Stimulated activated CD8-positive, alpha-beta memory T cell treated with anti-CD3 and anti-CD28 coated beads, Interleukin-7, amount 100 ng/mL, for 48 hours (primary cell): ENCODE data around the gene RASSF4.

ENCODE experiments used
- DNase-seq, 2 donors: peaks; one replicate each; pipeline ENCODE4 v3.0.0-alpha.2; 2020; ENCODE audit warnings: low read depth in 1 of 2; ENCODE audit errors: extremely low read depth in 1 of 2

RASSF4 gene, protein sequence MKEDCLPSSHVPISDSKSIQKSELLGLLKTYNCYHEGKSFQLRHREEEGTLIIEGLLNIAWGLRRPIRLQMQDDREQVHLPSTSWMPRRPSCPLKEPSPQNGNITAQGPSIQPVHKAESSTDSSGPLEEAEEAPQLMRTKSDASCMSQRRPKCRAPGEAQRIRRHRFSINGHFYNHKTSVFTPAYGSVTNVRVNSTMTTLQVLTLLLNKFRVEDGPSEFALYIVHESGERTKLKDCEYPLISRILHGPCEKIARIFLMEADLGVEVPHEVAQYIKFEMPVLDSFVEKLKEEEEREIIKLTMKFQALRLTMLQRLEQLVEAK

DNA sequence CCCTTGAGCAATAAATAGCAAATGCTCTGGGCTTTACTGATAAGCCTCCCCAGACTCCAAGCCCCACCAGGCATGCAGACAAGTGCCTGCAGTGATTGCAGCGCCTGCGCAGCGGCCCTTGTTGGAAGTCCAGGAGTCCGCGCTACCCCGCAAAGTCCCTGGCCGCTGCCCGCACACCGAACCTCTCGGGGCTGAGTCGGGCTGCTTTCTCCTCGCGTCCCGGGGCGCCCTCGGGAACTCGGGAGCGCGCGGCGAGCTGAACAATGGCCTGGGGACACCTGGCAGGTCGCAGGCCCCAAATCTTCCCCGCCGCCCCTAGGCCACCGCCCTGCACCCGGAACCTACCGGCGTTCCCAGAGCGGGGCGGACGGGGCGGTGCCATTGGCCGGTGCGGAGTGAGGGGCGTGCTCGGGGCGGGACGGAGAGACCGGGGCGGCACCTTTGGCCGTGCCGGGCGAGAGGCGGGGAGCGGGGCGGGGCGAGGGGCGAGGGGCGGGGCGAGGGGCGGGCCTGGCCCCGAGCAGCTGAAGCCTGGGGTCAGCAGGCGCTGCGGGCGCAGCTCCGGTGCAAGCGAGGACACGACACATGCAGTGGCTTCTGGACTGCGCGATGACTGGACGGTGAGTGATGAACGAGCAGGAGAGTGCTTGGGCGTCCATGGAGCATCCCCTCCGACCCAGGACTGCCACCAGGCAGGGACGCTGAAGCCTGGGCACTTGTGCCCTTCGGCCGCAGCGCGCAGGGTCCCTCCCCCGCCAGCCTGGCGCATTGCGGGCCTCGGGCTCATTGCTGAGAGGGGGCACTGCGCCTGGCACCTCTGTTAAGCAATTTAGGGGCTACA, at the start of gene RASSF4:
Gene RASSF4 (plus strand): TSS at position 556 of the 841 bp plus-strand sequence. CDS start 10,401 bp downstream, outside the sequence.
- peak; percentile 79 to 87 for DNase-seq

DNA sequence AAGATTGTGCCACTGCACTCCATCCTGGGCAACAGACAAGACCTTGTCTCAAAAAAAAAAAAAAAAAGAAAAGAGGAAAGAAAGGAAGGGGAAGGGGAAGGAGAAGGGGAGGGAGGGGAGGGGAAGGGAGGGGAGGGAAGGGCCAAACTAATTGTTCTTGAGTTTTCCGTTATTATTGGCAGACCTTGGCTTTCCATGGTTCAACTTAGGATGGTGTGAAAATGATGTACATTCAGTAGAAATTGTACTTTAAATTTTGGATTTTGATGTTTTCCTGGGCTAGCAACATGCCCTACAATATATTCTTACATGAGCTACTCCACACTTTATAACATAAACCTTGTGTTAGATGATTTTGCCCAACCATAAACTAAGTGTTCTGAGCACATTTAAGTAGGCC, 49.7 kb upstream of the RASSF4 start:
- DNase-seq = no peak

DNA sequence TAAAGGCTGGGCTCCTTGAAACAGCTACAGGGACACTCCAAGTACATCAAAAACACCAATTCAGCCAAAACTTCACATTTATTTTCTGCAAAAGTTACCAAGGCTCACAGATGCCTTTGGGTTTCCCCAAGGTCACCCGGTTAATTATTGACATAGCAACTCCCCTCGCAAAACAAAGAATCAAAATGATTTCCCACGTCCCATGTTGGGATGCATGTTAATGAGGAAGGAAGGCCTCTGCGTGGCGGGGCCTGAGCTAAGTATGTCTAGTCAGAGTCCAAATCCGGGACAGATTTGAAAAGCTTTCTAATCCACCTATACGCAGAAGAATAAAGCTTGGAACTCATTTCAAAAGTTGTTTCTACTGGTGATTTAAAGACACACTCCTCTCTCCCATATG, 49.0 kb upstream of the RASSF4 start:
- no peak for DNase-seq

DNA sequence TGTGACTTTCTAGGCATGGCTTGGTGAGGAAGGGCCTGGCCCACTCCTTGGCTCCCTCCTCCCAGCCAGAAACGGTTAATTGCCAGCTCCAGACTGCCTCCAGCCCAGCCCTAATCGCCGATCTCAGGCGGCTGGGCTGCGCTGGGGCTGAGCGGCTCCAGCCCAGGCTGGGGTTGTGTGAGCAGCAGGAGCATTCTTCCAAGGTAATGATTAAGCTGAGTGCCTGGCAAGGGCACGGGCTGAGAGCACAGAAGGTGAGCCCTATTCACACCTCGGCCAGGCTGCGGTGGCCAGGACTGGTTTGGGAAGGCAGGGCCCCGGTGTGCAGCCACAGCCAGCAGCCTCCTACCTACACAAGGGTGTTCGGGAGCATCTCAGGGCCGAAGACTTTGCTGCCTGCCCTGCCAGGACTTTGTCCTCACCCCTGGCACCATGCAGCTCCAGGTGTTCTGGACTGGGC, 48.5 kb upstream of the RASSF4 start, which contains the start of gene TMEM72:
Gene TMEM72 (plus strand): TSS at position 257 of the 460 bp plus-strand sequence. CDS start 176 bp downstream, at position 433.
- no peak for DNase-seq

DNA sequence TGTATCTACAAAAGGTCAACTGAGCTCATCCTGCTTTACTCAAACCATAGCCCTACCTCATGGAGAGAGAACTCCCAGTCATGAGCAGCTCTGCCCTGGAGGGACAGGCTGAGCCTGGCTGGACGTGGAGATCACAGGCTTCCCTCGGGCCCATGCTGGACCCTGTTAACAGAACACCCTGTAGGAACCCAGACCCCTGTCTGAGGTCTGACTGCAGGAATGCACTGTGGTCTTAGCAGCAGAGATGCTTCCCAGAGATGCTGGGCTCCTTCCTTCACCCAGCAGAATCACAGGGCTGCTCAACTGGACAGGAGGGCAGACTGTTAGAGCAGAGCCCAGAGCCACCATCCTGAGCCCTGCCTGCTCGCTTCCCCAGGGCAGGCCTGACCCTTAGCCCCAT, 47.7 kb upstream of the RASSF4 start:
- DNase-seq = no peak

DNA sequence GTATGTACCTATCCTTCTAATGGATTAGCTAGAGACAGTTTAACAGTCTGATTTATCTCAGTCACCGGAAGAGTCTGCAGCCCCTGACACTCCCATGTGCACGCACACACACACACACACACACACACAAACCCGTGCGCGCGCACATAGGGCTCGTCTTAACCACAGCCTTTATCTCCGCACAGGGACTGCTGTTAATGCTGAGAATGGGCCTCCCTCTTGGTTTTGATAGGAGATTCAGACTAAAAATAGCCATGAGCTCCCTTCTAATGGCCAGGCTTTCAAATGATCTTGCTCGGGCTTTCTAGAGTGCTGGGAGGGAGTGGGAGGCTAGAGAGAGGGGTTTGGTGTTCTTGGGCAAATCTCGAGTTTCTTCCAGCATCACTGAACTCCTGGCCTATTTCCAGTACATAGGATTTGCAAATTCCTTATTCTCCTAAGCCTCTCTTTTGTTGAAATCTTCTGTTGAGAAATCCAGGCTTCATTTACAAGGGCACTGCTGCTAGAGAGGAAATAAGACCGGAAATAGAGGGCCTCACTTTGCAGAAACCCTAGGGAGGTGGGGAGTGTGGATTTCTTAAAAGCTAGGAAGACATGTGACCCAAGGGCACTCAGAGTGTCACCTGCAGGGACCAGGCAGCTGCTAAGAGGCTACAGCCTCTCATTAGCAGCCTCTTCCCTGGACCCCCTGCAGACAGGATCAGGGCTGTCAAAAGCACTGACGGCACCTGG, 46.1 kb upstream of the RASSF4 start:
- DNase-seq = no peak

DNA sequence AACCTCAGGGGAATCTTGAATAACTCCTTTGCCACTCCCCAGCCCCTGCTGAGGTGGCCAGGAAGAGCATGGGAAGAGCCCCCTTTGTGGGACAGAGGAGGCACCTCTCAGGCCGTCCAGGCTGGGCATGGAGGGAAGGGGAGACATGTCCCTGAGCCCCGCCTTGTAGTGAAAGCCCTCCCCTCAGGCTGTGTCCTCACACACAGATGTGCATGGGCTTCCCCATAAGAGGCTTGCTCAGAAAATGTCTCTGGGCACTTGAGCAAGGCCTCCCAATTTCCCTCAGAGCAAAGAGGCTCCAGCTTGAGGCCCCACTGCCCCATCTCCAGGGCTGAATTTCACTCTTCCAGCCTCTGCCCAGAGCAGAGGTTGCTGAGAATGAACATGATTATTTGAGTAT, 44.7 kb upstream of the RASSF4 start:
- DNase-seq = no peak

DNA sequence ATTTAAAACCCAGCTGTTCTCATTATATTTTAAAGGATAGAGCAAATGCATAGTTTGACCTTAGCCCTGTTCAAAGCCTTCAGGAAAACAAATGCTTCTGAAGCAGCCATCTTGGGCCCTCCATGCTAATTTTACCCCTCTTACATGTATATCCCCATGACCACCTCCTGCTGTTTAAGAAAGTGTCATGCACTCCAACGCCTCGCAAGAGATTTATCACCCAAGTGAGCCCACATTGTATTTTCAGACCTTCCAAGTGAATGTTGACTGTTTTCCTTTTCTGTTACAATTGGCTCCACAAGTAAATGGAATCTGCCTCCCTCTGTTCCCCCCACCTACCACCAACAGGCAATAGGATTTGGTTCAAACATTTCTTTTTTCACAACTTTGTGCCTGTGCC, 43.2 kb upstream of the RASSF4 start:
- no peak for DNase-seq

DNA sequence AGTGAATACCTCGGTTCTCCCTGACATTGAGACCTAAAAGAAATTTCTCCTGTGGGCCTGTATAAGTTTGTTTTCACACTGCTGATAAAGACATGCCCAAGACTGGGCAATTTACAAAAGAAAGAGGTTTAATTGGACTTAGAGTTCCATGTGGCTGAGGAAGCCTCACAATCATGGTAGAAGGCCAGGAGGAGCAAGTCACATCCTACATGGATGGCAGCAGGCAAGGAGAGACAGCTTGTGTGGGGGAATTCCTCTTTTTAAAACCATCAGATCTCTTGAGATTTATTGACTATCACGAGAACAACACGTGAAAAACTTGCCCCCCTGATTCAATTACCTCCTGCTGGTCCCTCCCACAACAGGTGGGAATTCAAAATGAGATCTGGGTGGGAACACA, 41.8 kb upstream of the RASSF4 start:
- DNase-seq = no peak

DNA sequence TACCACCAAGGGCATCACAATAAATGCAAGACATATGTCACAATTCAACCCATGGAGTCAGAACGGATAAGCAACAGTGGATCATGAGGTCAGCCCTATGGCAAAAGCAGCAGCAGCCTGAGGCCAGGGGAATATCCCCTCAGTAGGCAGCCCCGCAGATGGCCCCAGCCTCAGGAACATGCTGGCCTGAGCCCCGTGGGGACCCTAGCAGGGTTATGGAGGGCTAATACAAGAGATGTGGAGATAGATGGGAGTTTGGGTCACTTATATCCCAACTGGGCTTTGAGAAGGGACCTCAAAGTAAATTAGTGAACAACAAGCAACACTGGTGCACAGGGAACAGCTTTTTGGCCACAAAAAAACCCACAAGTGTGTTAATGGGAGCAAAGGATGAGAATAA, 39.4 kb upstream of the RASSF4 start:
- DNase-seq = no peak

DNA sequence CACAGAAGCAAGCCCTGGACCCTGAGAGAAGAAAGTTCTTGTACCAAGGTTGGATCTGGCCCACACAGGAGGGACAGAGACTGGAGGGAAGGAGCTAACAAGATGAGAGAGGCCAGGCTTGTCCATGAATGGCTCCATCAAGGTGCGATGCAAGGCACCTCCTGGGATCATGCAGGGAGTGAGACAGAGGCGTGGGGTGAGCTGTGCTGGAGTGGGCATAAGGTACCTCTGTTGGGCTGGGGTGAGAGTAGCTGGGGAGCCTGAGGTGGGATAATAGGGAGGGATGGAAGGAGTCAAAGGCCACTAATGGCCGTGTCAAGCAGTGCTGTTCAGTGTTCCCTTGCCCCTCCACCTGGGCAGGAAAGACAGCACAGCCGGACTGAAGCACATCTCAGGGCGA, 38.5 kb upstream of the RASSF4 start:
- DNase-seq = no peak

DNA sequence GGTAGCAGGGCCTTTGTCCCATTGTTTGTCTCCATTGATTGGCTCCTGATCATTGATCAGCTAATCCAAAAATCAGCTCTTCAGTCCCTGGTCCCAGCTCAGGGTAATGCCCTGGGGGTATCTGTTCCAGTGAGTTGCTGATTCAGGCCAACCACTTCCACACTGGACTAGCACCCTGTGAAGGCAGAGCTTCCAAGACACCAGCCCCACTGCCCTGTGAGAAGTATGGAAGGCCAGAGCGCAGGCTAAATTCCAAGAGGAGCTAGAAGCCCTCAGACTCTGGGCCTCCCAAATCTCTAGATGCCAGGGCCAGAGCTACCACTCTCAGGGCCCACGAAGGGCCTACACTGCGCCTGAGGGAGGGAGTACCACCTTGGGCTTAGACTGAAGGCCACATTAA, 38.1 kb upstream of the RASSF4 start:
- DNase-seq = no peak

DNA sequence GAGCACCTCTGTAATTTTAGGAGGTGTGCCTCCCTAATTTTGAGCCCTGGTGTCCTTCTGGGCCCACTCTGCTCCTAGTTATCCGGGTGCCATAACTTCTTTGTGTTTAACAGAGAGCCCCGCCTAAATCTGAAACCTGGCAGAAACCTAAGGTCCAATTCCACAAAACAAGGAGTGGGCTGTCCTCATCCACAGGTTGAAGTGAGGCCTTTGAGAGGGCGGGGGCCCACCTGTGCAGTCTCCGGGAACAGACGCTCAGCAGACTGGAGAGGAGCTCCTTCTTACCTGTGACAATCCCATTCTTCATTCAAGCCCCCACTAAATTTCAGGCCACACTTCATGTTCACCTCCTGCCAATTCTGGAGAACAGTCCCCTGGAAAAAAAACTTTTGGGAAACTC, 37.6 kb upstream of the RASSF4 start:
- DNase-seq = no peak

DNA sequence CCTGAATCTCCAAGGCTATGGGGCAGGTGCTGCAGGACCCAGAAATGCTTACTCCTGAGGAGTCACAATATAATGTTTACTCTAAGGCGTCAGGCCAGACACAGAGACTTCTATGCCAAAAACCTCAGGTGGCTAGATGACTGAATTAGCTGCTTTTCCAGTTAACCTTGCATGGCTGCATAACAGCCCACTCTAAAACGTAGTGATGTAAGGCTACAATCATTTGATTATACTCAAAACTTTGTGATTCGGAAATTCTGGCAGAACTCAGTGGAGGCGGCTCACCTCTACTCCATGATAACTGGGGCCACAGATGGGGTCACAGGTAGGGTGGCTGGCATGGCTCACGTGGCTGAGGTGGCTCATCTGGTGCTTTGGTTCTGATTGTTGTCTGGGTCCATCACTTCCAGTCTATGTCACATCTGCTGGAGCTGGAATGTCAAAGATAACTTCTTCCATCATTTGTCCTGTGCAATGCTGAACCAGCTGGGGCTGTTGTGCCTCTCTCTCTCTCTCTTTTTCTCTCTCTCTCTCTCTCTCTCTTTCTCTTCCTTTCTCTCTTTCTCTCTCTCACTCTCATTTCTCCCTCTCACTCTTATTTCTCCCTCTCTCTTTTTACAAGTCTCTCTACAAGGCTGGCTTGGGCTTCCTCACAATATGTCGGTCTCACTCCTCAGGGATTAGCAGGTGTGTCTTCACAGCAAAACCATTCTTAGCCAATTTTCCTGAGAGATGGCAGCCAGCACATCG, 36.6 kb upstream of the RASSF4 start:
- DNase-seq = no peak

DNA sequence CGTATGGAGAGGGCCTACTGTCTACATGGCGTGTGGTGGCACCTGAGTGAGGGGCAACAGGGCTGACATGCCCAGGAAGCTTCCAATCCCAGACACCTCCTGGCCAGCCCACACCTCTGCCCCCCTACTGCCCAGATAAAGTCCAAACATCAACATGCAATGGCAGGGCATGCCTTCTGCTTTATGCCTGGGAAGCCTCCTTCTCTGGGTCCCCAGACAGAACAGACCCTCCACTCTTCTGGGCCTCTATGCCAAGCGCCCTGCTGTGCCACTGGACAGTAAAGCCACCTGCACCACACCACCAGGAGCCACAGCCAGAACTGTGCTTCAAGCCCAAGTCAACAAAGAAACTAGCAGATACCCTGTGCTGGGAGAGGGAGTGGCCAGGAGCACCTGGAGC, 36.0 kb upstream of the RASSF4 start:
- no peak for DNase-seq

DNA sequence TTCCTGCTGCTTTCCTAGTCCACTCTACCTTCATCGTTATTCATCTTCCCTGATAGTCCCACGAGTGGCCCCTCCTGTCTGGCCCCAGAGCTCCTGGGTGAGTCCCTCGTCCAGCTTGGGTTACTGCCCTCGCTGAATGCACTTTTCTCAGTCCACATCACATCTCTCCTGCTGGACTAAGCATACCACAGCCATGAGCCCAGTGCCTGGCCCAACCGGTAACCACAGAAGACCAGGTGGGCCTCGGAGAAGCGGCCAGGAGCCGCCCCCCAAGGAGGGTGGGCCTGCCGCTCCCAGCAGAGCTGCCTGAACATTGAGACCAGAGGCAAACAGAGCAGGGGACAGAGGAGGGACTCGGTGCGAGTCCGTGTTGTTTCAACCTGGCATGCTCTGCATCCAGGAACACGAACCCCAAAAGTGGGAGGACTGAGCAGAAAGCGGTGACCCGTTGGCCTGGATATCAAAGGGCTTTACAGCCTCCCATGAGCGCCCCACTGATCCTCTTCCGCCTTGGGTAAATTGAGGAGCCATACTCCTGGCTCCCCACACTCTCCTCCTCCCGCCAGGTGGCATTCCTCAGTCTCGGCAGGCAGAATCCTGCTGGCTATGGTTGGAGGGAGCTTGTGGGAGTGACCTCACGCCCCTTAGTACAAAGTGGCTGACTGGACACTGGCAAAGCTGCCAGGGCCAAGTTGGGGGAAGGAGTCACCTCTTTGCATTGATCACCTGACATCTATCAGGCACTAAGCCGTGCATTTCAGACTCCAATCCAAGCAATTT, 35.2 kb upstream of the RASSF4 start:
- no peak for DNase-seq

DNA sequence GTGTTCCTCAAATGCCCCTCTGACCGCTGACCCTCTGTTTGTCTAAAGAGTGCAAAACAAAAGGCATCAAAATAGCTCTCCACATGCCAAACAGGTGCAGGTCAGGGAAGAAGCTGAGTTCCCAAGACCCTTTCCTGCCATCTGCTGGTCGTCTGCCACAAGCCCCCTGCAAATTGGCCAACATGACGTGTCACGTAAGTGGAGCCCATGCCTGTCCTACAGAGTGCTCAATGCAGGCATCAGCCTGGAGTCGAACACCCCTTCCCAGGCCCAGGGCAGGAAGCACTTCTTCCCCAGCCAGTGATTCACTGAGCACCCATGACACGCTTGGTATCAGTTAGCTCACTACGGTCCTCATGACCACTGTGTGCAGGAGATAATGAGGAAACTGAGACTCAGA, 34.4 kb upstream of the RASSF4 start:
- DNase-seq = no peak

DNA sequence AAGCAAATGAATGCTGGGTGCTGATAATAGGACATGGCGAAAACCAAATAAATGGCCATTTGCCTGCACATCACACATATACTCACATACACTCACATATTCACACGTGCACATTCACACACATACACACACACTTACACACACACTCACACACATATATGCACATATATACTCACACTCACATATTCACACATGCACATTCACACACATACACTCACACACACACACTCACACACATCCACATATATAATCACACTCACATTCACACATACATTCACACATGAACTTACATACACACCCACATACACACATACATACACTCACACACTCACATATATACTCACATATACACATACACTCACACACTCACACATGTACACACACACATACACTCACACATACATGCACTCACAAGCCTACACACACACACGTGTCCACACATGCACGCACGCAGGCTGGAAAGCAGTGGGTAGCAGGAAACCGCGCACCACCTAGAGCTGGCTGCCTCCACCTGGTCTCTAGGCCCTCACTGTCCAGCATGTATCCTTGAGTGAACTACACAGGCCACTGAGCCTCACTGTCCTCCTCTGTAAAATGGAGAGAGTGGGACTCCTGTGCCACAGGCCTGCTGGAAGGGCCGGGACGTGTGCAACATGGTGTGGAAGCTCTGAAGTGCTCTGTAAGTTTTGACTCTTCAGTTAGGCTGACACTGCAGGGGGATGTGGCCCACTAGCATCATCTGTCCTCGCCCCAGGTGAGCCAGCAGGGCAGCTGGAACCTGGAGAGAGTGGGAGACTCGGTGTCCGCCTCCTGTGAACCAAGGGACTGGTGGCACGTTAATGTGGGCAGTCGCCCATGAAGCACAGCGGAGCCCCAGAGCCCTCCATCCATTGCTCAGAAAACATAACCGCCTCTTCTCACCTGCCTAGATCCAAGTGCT, 33.5 kb upstream of the RASSF4 start:
- DNase-seq = no peak
